Measurements from ENCODE around the gene ANTXRL.

Gene ANTXRL

DNA sequence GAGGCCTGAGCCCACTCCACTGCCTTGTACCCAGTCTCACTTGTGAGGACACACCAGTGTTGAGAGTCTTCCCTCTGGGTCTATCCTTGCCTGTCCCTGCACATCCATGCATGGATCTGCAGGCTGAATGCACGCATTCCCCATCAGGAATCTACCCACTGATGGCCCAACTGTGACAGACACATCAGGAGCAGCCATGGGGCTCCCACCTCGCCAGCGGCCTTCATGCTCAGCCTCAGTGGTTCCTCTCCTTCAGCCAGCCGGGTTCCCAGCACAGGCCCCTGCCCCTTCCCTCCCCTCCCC lies 21.3 kb downstream of the ANTXRL start:
- TF ChIP-seq RAD21 (IDR thresholded peaks at IDR 0.05; ENCODE audit: low read depth): no peak
- no peak for TF ChIP-seq ZBTB7A (IDR thresholded peaks at IDR 0.05; ENCODE audit: low read depth)
- TF ChIP-seq TAF1 (IDR thresholded peaks at IDR 0.05; ENCODE audit: low read depth): no peak
- TF ChIP-seq, protein P1, sequence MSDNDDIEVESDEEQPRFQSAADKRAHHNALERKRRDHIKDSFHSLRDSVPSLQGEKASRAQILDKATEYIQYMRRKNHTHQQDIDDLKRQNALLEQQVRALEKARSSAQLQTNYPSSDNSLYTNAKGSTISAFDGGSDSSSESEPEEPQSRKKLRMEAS (IDR thresholded peaks at IDR 0.05): no peak
- TF ChIP-seq TEAD4 (IDR thresholded peaks at IDR 0.05): no peak
- no peak for TF ChIP-seq EGR1 (IDR thresholded peaks at IDR 0.05)
- no peak for TF ChIP-seq NFIC (IDR thresholded peaks at IDR 0.05)
- TF ChIP-seq, protein P2, sequence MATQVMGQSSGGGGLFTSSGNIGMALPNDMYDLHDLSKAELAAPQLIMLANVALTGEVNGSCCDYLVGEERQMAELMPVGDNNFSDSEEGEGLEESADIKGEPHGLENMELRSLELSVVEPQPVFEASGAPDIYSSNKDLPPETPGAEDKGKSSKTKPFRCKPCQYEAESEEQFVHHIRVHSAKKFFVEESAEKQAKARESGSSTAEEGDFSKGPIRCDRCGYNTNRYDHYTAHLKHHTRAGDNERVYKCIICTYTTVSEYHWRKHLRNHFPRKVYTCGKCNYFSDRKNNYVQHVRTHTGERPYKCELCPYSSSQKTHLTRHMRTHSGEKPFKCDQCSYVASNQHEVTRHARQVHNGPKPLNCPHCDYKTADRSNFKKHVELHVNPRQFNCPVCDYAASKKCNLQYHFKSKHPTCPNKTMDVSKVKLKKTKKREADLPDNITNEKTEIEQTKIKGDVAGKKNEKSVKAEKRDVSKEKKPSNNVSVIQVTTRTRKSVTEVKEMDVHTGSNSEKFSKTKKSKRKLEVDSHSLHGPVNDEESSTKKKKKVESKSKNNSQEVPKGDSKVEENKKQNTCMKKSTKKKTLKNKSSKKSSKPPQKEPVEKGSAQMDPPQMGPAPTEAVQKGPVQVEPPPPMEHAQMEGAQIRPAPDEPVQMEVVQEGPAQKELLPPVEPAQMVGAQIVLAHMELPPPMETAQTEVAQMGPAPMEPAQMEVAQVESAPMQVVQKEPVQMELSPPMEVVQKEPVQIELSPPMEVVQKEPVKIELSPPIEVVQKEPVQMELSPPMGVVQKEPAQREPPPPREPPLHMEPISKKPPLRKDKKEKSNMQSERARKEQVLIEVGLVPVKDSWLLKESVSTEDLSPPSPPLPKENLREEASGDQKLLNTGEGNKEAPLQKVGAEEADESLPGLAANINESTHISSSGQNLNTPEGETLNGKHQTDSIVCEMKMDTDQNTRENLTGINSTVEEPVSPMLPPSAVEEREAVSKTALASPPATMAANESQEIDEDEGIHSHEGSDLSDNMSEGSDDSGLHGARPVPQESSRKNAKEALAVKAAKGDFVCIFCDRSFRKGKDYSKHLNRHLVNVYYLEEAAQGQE (IDR thresholded peaks at IDR 0.05; ENCODE audit: low read depth): no peak
- no peak for TF ChIP-seq CREB1 (IDR thresholded peaks at IDR 0.05; ENCODE audit: low read depth)
- TF ChIP-seq YY1 (IDR thresholded peaks at IDR 0.05; ENCODE audit: low read depth): no peak

DNA sequence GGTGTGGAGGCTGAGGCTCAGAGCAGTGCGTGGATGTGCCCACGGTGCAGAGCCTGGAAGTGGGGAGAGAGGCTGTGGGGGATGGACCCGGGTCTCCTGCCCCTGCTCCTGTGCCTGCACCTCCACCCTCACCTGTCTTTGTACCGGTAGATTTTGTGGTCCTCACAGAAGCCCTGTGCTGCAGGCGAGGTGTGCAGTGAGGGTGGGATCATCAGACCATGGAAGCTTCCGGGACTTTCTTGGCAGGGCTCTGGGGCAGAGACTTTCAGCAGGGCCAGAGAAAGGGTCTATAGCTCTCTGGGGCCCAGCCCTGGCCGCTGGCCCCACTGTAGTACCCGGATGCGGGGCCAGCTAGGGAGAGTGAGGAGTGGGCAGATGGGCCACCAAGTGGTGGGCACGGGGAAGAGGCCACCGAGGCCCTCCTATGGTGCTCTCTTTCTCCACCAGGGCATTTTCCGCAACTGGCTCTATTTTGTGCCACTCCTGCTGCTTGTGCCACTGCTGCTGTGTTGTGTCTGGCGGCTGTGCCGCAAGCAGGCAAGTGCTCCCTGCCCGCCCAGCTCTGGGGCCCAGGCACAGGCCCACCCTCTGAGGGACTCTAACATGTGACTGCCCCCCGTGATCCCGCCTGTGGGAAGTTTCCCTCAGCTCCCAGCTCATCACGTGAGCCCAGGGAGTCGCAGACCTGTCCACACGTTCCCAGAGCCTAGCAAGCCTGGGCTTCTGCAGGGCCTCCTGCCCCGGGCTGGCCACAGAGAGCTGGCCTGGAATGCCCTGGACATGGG lies 22.1 kb downstream of the ANTXRL start:
- no peak for TF ChIP-seq NFIC (IDR thresholded peaks at IDR 0.05)
- TF ChIP-seq CEBPB (IDR thresholded peaks at IDR 0.05): no peak
- TF ChIP-seq CREB1 (IDR thresholded peaks at IDR 0.05; ENCODE audit: low read depth): no peak
- TF ChIP-seq YY1 (IDR thresholded peaks at IDR 0.05; ENCODE audit: low read depth): no peak
- TF ChIP-seq, protein P3, sequence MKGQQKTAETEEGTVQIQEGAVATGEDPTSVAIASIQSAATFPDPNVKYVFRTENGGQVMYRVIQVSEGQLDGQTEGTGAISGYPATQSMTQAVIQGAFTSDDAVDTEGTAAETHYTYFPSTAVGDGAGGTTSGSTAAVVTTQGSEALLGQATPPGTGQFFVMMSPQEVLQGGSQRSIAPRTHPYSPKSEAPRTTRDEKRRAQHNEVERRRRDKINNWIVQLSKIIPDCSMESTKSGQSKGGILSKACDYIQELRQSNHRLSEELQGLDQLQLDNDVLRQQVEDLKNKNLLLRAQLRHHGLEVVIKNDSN (IDR thresholded peaks at IDR 0.05): no peak
- no peak for TF ChIP-seq TCF12 (IDR thresholded peaks at IDR 0.05; ENCODE audit: low read depth)
- no peak for TF ChIP-seq ZBTB7A (IDR thresholded peaks at IDR 0.05; ENCODE audit: low read depth)
- TF ChIP-seq EP300 (IDR thresholded peaks at IDR 0.05; ENCODE audit: borderline replicate concordance): no peak
- no peak for TF ChIP-seq EGR1 (IDR thresholded peaks at IDR 0.05)
- TF ChIP-seq TAF1 (IDR thresholded peaks at IDR 0.05; ENCODE audit: low read depth): no peak

DNA sequence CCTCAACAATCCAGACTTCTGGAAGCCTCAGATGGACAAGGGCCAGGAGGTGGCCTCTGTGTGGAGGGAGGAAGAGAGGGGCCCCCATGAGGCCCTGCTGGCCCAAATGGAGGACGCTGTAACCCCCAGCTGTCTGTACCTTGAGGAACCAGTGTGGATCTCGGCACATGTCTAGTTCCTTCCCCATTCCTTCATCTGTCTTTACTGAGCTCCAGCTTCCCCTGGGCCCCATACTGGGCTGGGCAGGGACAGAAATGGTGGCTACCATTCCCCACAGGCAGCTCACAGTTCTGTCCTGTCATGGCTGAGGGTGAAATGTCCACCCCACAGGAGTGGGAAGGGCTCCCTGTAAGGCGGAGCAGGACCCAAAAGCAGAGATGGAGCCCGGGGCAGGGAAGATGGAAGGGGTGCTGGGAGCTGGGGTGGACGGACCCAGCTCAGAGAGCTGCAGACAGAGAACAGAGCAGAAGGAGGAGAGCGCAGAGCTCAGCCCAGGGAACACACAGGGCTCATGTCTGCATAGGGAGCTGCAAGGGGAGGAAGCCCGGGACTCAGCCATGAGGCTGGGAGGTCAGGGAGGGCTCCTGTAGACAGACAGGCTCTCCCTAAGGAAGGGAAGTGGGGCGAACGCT lies 22.8 kb downstream of the ANTXRL start:
- TF ChIP-seq EP300 (IDR thresholded peaks at IDR 0.05; ENCODE audit: borderline replicate concordance) (no peak), ZBTB7A (IDR thresholded peaks at IDR 0.05; ENCODE audit: low read depth) (no peak), NFIC (IDR thresholded peaks at IDR 0.05) (no peak), CREB1 (IDR thresholded peaks at IDR 0.05; ENCODE audit: low read depth) (no peak), RAD21 (IDR thresholded peaks at IDR 0.05; ENCODE audit: low read depth) (no peak), FOXM1 (IDR thresholded peaks at IDR 0.05; ENCODE audit: borderline replicate concordance, low read depth) (no peak), YY1 (IDR thresholded peaks at IDR 0.05; ENCODE audit: low read depth) (no peak), TEAD4 (IDR thresholded peaks at IDR 0.05) (no peak), TCF12 (IDR thresholded peaks at IDR 0.05; ENCODE audit: low read depth) (no peak)
- TF ChIP-seq, protein P1 (IDR thresholded peaks at IDR 0.05): no peak

DNA sequence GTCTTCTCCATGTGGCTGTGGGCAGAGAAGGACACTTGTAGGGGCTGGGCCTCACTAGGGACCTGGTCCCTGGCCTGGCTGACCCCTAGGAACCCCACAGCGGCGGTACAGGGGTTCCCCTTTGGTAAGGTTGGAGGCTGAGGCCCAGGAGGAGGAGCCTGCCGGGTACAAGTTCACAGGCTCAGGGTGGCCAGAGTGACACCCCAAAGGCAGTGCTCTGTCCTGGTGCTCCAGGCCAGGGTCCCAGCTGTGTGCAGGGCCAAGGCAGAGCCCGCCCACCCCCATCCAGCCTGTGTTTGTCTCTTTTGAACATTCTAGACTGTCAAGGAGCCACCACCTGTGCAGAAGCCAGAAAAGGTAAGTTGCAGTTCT lies 23.3 kb downstream of the ANTXRL start:
- TF ChIP-seq TAF1 (IDR thresholded peaks at IDR 0.05; ENCODE audit: low read depth) (no peak), EP300 (IDR thresholded peaks at IDR 0.05; ENCODE audit: borderline replicate concordance) (no peak), RAD21 (IDR thresholded peaks at IDR 0.05; ENCODE audit: low read depth) (no peak), TCF12 (IDR thresholded peaks at IDR 0.05; ENCODE audit: low read depth) (no peak), EGR1 (IDR thresholded peaks at IDR 0.05) (no peak), CEBPB (IDR thresholded peaks at IDR 0.05) (no peak), NFIC (IDR thresholded peaks at IDR 0.05) (no peak), ZBTB7A (IDR thresholded peaks at IDR 0.05; ENCODE audit: low read depth) (no peak), CREB1 (IDR thresholded peaks at IDR 0.05; ENCODE audit: low read depth) (no peak), FOXM1 (IDR thresholded peaks at IDR 0.05; ENCODE audit: borderline replicate concordance, low read depth) (no peak), TEAD4 (IDR thresholded peaks at IDR 0.05) (no peak), YY1 (IDR thresholded peaks at IDR 0.05; ENCODE audit: low read depth) (no peak)
- TF ChIP-seq, protein P1 (IDR thresholded peaks at IDR 0.05): no peak
- TF ChIP-seq, protein P2 (IDR thresholded peaks at IDR 0.05; ENCODE audit: low read depth): no peak
- TF ChIP-seq, protein P3 (IDR thresholded peaks at IDR 0.05): no peak

DNA sequence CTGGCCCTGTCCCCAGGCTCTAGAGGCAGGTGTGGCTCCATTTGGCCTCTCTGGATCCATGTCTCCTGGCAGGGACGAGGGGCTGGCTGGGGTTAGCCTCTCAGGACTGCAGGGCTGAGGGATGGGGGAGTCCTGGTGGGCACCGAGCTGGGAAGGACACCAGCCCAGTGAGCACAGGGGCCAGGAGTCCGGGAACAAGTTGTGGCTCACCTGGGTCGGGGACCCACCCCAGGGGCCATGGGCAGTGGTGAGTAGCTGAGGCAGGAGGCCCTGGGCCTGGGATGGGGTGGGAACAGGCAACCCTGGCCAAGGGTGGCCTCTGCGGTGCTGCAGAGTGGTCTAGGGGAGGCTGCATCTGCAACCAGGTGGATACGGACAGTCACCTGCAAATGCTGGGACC lies 24.1 kb downstream of the ANTXRL start:
- TF ChIP-seq CREB1 (IDR thresholded peaks at IDR 0.05; ENCODE audit: low read depth): no peak
- no peak for TF ChIP-seq TAF1 (IDR thresholded peaks at IDR 0.05; ENCODE audit: low read depth)
- TF ChIP-seq, protein P2 (IDR thresholded peaks at IDR 0.05; ENCODE audit: low read depth): no peak
- TF ChIP-seq, protein P3 (IDR thresholded peaks at IDR 0.05): no peak
- TF ChIP-seq ZBTB7A (IDR thresholded peaks at IDR 0.05; ENCODE audit: low read depth): no peak
- TF ChIP-seq FOXM1 (IDR thresholded peaks at IDR 0.05; ENCODE audit: borderline replicate concordance, low read depth): no peak
- no peak for TF ChIP-seq NFIC (IDR thresholded peaks at IDR 0.05)
- no peak for TF ChIP-seq TEAD4 (IDR thresholded peaks at IDR 0.05)

Data from Ishikawa (cell line).